Measurements from ENCODE around the gene DYSF. TPM values are rescaled to one million over a fixed set of nuclear protein-coding genes. Genes with fewer than 3 reads are reported as not detected.

DYSF gene
- total RNA-seq, 1 experiment from 2014 or later, result 5.5 TPM

DNA sequence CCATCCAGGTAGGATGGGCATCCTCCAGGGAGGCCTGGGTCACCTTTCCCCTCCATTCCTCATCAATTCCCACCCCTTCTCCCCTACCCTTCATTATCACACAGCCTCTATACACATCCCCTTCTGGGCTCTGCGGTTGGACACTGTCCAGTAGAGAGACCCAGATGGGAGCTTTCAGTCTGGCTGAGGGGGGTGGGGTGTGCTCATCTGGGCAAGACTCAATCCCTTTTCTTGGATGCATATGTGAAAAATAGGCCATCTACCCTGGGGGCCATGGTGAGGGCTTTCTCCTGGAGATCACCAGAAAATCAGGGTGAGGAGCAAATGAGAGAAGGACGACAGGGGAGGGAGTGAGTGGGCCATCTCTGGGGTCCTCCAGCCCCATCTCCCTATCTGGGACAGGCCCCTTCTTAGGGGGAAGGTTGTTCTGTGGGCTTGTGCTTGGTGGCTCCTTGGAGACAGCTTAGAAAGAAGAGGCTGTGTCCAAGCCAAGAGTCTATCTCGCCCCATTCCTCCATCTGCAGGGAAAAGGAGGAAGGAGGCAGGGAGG, 160.1 kb downstream of the DYSF start:
- Histone ChIP-seq H4K5ac (ENCODE audit: insufficient read length, low read depth, low read length) (no peak overlapping the region), H3K79me1 (ENCODE audit: insufficient read depth, low read depth, low read length, poor library complexity, severe bottlenecking) (no peaks in the 10 kb centered on the region), H2BK15ac (ENCODE audit: low read depth, low read length) (no peak overlapping the region), H2AK5ac (ENCODE audit: insufficient read length, low read length) (no peak overlapping the region), H3K4ac (ENCODE audit: low read depth, low read length) (no peak overlapping the region), H2BK5ac (ENCODE audit: insufficient read length, low read length) (no peak overlapping the region), H3T11ph (ENCODE audit: low read length) (no peak overlapping the region), H3K9ac (ENCODE audit: extremely low read depth, insufficient read length, low read length) (no peak overlapping the region), H3K27ac (ENCODE audit: insufficient read length, low read depth, low read length) (no peak overlapping the region), H3K4me1 (ENCODE audit: insufficient read depth, low read length) (no peaks in the 10 kb centered on the region), H3K9me3 (ENCODE audit: control insufficient read depth, low read depth, low read length) (no peaks in the 10 kb centered on the region), H3K4me2 (ENCODE audit: insufficient read depth, insufficient read length, low read length) (no peak overlapping the region), H3K14ac (ENCODE audit: insufficient read depth, low read length) (no peak overlapping the region), H4K20me1 (ENCODE audit: control insufficient read depth, insufficient read depth, insufficient read length) (no peaks in the 10 kb centered on the region), H2BK120ac (ENCODE audit: low read depth, low read length, poor library complexity, severe bottlenecking) (no peak overlapping the region), H3K79me2 (ENCODE audit: insufficient read depth, low read length) (no peaks in the 10 kb centered on the region), H4K91ac (ENCODE audit: insufficient read length, low read depth, low read length) (no peak overlapping the region), H3K56ac (ENCODE audit: insufficient read length, low read depth, low read length) (no peak overlapping the region), H2BK20ac (ENCODE audit: low read depth, low read length, poor library complexity, severe bottlenecking) (no peak overlapping the region), H2BK12ac (ENCODE audit: insufficient read length, low read depth, low read length) (no peak overlapping the region), H3K27me3 (ENCODE audit: insufficient read depth, low read length) (no peaks in the 10 kb centered on the region), H3K23me2 (ENCODE audit: insufficient read length, low read depth, low read length, poor library complexity, severe bottlenecking) (no peaks in the 10 kb centered on the region), H2AFZ (ENCODE audit: low read length) (no peak overlapping the region), H4K8ac (replicated peaks; ENCODE audit: insufficient read length, low read depth, low read length) (no peak overlapping the region), H3K23ac (ENCODE audit: insufficient read length, low read depth, low read length) (no peak overlapping the region), H3K18ac (ENCODE audit: insufficient read length, low read depth, low read length) (no peak overlapping the region)
- H3K9me3 Mint-ChIP-seq, result no peaks in the 10 kb centered on the region
- peaks cover 0 to 3% (median 0%) of the 10 kb centered on the region in 3 experiments; a peak in 1 of 7 replicates for H3K36me3 Mint-ChIP-seq (ENCODE audit: insufficient read depth in 1 of 3, low read depth in 3 of 3)
- H3K4me1 Mint-ChIP-seq, result no peaks in the 10 kb centered on the region
- H3K4me3 Mint-ChIP-seq, result no peak overlapping the region
- DNase-seq, result no peak
- no peaks in the 10 kb centered on the region for H3K27me3 Mint-ChIP-seq (ENCODE audit: low read depth)
- no CpG with 5 or more reads among the region's 3 CpGs for WGBS (ENCODE audit: extremely low coverage, insufficient read length, low lambda C conversion rate)
- no peak for TF ChIP-seq CTCF (conservative IDR thresholded peaks at IDR 0.05)
- no peak overlapping the region for H3K27ac Mint-ChIP-seq

All from H9 (cell line).